Activated gamma-delta T cell (primary cell): ENCODE data around the gene RING1.

Experiments used
- DNase-seq: peaks from one replicate; lab custom pipeline; 2025; lab: John Stamatoyannopoulos, UW

Gene RING1

GRCh38 chr6:33171880-33172687 is 36.2 kb upstream of the RING1 start:
- no peak for DNase-seq

- DNase-seq: no peak
These were observed 35.4 kb upstream of the RING1 start for GRCh38 chr6:33172688-33173534.

GRCh38 chr6:33173535-33174180 is 34.6 kb upstream of the RING1 start:
- DNase-seq: no peak

GRCh38 chr6:33174784-33175183 is 33.5 kb upstream of the RING1 start:
- DNase-seq: no peak

GRCh38 chr6:33175436-33176069 is 32.7 kb upstream of the RING1 start:
- no peak for DNase-seq

GRCh38 chr6:33176906-33177305 is 31.4 kb upstream of the RING1 start:
- no peak for DNase-seq

- no peak for DNase-seq
These were observed 30.5 kb upstream of the RING1 start for GRCh38 chr6:33177552-33178446.

GRCh38 chr6:33178755-33179475 is 29.4 kb upstream of the RING1 start:
- no peak for DNase-seq

- DNase-seq: no peak
These were observed 27.2 kb upstream of the RING1 start for GRCh38 chr6:33181141-33181540.

GRCh38 chr6:33183071-33183683 is 25.1 kb upstream of the RING1 start:
- no peak for DNase-seq

- DNase-seq: no peak
These were observed 23.1 kb upstream of the RING1 start for GRCh38 chr6:33185190-33185589.

GRCh38 chr6:33185654-33186187 is 22.6 kb upstream of the RING1 start:
- no peak for DNase-seq

GRCh38 chr6:33187809-33188208 is 20.5 kb upstream of the RING1 start:
- no peak for DNase-seq

GRCh38 chr6:33189164-33189563 is 19.1 kb upstream of the RING1 start:
- no peak for DNase-seq

GRCh38 chr6:33189625-33190448 is 18.5 kb upstream of the RING1 start:
- DNase-seq: no peak

GRCh38 chr6:33190504-33191107 is 17.7 kb upstream of the RING1 start:
- DNase-seq: no peak

GRCh38 chr6:33191383-33192104 is 16.8 kb upstream of the RING1 start:
- no peak for DNase-seq
